ENCODE data around the gene ARID1B.

- TF ChIP-seq CTCF (IDR thresholded peaks at IDR 0.05; ENCODE audit: insufficient read depth, low read depth, low read length) (no peak), EZH2 (IDR thresholded peaks at IDR 0.05; ENCODE audit: insufficient read depth, low read length) (no peak)
Measured at GRCh38 chr6:157005940-157006339, 228.8 kb downstream of the ARID1B start.

Measured in astrocyte (in vitro differentiated cells and primary cell).